ENCODE measurements around the gene TFAP2A. TPM values are rescaled to one million over a fixed set of nuclear protein-coding genes. Genes with fewer than 3 reads are reported as not detected.

The TFAP2A gene
- polyA plus RNA-seq (2013, experiment 1 of 2) = 4.0 TPM
- polyA plus RNA-seq (2013, experiment 2 of 2) = 8.7 TPM

DNA sequence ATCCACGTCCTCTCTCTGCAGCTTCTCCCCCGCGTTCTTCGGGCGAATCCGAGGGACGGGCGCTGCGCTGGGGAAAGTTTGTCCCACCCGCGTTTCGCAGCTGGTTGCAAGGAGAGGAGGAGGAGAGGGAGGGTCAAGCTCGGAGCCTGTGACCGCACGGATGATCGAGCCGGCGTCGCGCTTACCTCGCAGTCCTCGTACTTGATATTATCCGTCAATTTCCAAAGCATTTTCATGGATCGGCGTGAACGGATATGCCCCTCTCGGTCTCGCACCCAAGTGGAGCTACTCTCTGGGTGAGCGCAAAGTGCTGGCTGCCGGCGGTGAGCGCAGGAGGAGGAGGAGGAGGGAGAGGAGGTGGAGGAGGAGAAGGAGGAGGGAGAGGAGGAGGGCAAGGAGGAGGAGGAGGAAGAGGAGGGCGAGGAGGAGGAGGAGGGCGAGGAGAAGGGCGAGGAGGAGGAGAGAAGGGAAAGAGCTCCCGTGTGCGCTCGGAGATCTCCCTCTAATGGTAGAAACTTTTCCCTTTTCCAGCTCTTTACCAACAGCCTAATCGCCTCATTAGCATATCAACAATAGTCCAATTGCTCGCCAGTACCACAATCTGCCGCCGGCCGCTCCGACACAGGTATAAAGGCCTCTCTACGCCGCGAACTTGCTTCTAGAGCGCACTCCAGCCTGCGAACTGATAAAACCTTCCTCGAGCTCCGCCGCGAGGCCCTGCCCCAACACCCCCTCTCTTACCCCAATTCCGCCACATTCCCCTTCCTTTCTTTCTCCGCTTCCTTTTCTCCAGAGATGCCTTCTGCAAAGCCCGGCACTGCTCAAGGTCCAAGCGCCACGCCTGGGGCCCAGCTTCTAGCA lies at the start of gene TFAP2A:
TFAP2A (minus strand) TSS at position 319 of the 861 bp plus-strand sequence; CDS start at position 236, 83 bp downstream.
- H3K27ac ChIP-seq (ENCODE audit: low read depth, low read length) = no peak within 1 kb of the TSS
- no peaks in the 10 kb centered on the region for H3K36me3 ChIP-seq (ENCODE audit: insufficient read depth, low read length)
- no peak within 1 kb of the TSS for H3K9ac ChIP-seq (ENCODE audit: low read depth, low read length)
- WGBS = under 1% methylated on average over 55 of the region's 58 CpGs
- peak within 1 kb of the TSS; percentile 57 for H3K4me3 ChIP-seq (ENCODE audit: low read length)
- no peaks in the 10 kb centered on the region for H3K9me3 ChIP-seq (ENCODE audit: insufficient read depth, low read depth, low read length)
- H3K4me1 ChIP-seq (ENCODE audit: insufficient read depth, low read length) = peaks cover 33% of the 10 kb centered on the region
- peaks cover 99% of the 10 kb centered on the region for H3K27me3 ChIP-seq (ENCODE audit: insufficient read depth, low read length)

DNA sequence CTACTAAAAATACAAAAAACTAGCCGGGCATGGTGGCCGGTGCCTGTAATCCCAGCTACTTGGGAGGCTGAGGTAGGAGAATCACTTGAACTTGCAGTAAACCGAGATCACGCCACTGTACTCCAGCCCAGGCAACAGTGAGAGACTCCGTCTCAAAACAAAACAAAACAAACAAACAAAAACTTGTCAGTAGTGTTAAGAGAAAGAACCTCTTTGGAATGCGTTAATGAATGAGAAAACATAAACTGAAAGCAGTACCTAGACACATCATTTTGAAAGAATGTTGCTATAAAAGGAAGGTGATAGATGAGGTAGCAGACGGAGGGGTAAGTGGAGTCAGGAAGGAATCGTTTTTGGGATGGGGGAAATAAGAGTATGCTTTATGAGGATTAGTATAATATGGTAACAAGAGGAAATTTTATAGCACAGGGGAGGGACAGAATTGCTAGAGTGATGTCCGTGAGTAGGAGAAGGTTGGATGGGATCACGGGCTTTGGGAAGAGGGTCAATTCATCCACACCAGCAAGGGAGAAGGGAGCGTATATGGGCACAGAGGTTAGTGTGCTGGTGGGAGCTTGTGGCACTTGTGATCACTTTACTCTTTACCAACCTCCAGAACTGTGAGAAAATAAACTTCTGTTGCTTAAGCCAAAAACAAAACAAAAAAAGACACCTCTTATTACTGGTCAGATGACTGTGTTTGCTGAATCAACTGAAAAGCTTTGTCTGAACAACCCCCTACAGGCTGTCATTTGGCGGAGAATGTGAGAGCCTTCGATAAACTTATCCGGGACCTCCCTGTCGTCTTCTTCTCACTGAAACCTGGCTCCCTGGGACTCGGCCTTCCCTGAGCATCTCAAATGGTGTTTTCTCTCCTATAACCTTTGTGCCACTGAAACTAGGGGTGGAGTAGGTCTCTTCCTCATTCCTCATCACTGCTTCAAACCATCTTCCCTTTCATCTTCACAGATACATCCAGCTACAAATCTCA lies 48.9 kb upstream of the TFAP2A start:
- Histone ChIP-seq H3K4me1 (ENCODE audit: insufficient read depth, low read length) (peaks cover 15% of the 10 kb centered on the region), H3K27me3 (ENCODE audit: insufficient read depth, low read length) (no peaks in the 10 kb centered on the region), H3K4me3 (ENCODE audit: low read length) (no peak overlapping the region), H3K36me3 (ENCODE audit: insufficient read depth, low read length) (no peaks in the 10 kb centered on the region), H3K27ac (ENCODE audit: low read depth, low read length) (no peak overlapping the region), H3K9me3 (ENCODE audit: insufficient read depth, low read depth, low read length) (no peaks in the 10 kb centered on the region), H3K9ac (ENCODE audit: low read depth, low read length) (no peak overlapping the region)
- 65% methylated on average over 14 of the region's 16 CpGs for WGBS

DNA sequence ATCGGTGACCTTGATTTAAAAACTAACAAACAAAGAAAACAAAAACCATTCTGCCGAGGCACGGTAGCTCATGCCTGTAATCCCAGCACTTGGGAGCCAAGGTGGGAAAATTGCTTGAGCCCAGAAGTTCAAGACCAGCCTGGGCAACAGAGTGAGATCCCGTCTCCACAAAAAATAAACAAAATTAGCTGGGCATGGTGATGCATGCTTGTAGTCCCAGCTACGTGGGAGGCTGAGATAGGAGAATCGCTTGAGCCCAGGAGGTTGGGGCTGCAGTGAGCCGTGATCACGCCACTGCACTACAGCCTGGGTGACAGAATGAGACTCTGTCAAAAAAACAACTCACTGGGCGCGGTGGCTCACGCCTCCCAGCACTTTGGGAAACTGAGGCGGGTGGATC lies 48.2 kb upstream of the TFAP2A start:
- H3K4me3 ChIP-seq (ENCODE audit: low read length) = no peak overlapping the region
- H3K27me3 ChIP-seq (ENCODE audit: insufficient read depth, low read length) = no peaks in the 10 kb centered on the region
- H3K9ac ChIP-seq (ENCODE audit: low read depth, low read length) = no peak overlapping the region
- no peak overlapping the region for H3K27ac ChIP-seq (ENCODE audit: low read depth, low read length)
- peaks cover 15% of the 10 kb centered on the region for H3K4me1 ChIP-seq (ENCODE audit: insufficient read depth, low read length)
- no peaks in the 10 kb centered on the region for H3K36me3 ChIP-seq (ENCODE audit: insufficient read depth, low read length)
- WGBS = 91% methylated on average over 12 of the region's 12 CpGs
- H3K9me3 ChIP-seq (ENCODE audit: insufficient read depth, low read depth, low read length) = no peaks in the 10 kb centered on the region

DNA sequence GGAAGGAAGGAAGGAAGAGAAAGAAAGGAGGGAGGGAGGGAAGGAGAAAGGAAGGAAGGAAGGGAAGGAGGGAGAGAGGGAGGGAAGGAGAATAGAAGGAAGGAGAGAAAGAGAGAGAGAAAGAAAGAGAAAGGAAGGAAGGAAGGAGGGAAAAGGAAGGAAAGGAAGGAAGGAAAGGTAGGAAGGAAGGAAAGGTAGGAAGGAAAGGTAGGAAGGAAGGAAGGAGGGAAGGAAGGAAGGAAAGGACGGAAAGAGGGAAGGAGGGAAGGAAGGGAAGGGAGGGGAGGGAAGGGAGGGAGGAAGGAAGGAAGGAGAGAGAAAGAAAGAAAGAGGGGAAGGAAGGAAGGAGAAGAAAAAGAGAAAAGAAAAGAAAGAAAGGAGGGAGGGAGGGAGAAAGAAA lies 47.0 kb upstream of the TFAP2A start:
- H3K27me3 ChIP-seq (ENCODE audit: insufficient read depth, low read length) = no peaks in the 10 kb centered on the region
- H3K9me3 ChIP-seq (ENCODE audit: insufficient read depth, low read depth, low read length) = no peaks in the 10 kb centered on the region
- H3K27ac ChIP-seq (ENCODE audit: low read depth, low read length) = no peak overlapping the region
- no peak overlapping the region for H3K9ac ChIP-seq (ENCODE audit: low read depth, low read length)
- WGBS = 93% methylated on average over 1 of the region's 1 CpG
- H3K36me3 ChIP-seq (ENCODE audit: insufficient read depth, low read length) = no peaks in the 10 kb centered on the region
- H3K4me3 ChIP-seq (ENCODE audit: low read length) = no peak overlapping the region
- H3K4me1 ChIP-seq (ENCODE audit: insufficient read depth, low read length) = peaks cover 15% of the 10 kb centered on the region

DNA sequence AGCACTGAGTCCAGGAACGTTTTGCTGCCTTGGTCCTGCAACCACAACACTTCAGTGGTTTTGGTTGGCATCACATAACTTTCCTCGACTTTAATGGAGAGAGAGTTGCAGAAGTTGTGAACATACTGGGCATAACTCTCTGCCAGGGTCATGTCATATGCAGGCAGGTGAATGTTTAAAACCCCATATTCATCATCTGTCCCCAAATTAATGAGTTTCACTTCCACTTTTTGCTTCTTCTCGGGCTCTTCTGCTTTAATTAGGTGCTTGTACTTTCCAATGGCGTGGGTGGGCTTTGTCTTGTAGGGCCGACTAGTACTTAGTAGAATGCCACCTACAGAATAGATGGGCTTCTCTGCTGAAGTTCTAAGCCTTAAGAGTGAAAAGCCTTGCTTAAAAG lies 45.2 kb upstream of the TFAP2A start:
- H3K4me3 ChIP-seq (ENCODE audit: low read length) = no peak overlapping the region
- no peak overlapping the region for H3K27ac ChIP-seq (ENCODE audit: low read depth, low read length)
- WGBS = 88% methylated on average over 5 of the region's 5 CpGs
- peaks cover 10% of the 10 kb centered on the region for H3K4me1 ChIP-seq (ENCODE audit: insufficient read depth, low read length)
- H3K36me3 ChIP-seq (ENCODE audit: insufficient read depth, low read length) = no peaks in the 10 kb centered on the region
- H3K27me3 ChIP-seq (ENCODE audit: insufficient read depth, low read length) = no peaks in the 10 kb centered on the region
- H3K9ac ChIP-seq (ENCODE audit: low read depth, low read length) = no peak overlapping the region
- H3K9me3 ChIP-seq (ENCODE audit: insufficient read depth, low read depth, low read length) = no peaks in the 10 kb centered on the region

DNA sequence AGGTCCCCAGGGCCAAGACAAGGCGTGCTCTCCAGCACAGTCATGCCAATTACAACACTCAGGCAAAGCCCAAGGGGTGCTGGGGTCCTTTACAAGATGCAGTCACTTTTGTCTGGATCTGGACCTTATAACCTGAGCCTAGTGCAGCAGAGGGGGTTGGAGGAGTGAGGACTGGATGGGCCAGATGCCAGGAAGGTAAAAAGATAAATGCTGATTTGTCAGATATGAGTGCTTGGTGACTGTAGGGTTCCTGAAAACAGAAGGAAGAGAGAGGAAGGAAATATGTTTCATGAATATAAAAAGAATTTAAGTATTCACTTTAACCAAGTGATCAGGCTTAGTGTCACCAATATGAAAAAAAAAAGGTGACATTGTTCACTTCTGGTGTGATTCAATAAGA lies 43.4 kb upstream of the TFAP2A start:
- 88% methylated on average over 1 of the region's 1 CpG for WGBS
- Histone ChIP-seq H3K27ac (ENCODE audit: low read depth, low read length) (no peak overlapping the region), H3K4me3 (ENCODE audit: low read length) (no peak overlapping the region)

DNA sequence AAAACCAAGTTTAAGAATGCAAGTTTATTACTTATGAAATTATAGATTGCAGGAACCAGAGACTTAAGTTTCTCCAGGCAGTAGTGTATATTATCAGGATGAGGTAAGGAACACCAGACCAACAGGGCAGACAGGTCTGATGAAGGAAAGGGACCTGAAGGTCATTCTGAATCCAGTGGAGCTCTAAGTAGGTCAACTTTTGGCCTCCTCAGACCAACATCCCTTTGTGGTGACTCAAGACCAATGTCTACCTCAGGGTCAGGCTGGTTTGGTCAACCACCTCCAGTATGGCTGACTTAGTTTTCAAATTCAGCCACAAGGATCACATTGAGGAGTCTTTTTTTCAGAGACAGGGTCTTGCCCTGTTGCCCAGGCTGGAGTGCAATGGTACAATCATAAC lies 38.7 kb upstream of the TFAP2A start:
- 0 out of 2 replicates have a peak, but pooled peaks cover 3% of the 10 kb centered on the region for H3K4me1 ChIP-seq (ENCODE audit: insufficient read depth, low read length)
- H3K36me3 ChIP-seq (ENCODE audit: insufficient read depth, low read length) = no peaks in the 10 kb centered on the region
- no peak overlapping the region for H3K9ac ChIP-seq (ENCODE audit: low read depth, low read length)
- no peak overlapping the region for H3K27ac ChIP-seq (ENCODE audit: low read depth, low read length)
- no peaks in the 10 kb centered on the region for H3K27me3 ChIP-seq (ENCODE audit: insufficient read depth, low read length)
- H3K4me3 ChIP-seq (ENCODE audit: low read length) = no peak overlapping the region
- H3K9me3 ChIP-seq (ENCODE audit: insufficient read depth, low read depth, low read length) = no peaks in the 10 kb centered on the region

More for the DNA sequence above, 43.4 kb upstream of the TFAP2A start:
- no peak overlapping the region for H3K9ac ChIP-seq (ENCODE audit: low read depth, low read length)
- H3K36me3 ChIP-seq (ENCODE audit: insufficient read depth, low read length) = no peaks in the 10 kb centered on the region
- no peaks in the 10 kb centered on the region for H3K4me1 ChIP-seq (ENCODE audit: insufficient read depth, low read length)
- no peaks in the 10 kb centered on the region for H3K9me3 ChIP-seq (ENCODE audit: insufficient read depth, low read depth, low read length)
- H3K27me3 ChIP-seq (ENCODE audit: insufficient read depth, low read length) = no peaks in the 10 kb centered on the region

DNA sequence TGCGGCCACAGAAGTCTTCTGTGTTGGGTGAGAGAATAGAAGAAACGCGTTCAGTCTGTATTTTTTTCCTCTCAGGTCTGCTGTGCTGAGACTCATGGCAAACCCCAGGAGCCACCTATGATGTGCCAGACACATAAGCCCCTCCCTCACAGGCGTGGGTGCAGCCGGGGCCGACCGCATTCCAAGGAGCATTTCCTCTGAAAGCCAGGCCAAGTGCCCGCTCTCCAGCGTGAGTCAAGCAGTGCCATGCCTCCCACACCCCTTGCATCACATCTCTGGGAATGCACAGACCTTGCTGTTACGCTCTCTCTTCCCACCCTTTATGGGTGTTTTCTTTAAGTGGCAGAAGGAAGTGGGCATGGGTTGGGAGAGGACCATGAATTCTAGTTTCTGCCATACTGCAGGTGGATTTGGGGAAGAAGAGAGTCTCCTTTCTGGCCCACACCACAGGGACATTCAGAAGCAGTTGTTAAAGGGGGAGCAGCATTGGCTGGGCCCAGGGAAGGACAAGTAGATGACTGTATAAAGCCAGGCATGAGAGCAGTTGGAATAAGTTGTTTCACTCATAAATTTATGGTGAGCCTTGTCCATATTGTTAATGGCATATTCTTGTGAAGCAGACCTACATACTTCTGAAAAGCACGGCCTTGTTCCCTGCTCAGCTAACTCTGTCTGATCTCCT lies 37.1 kb upstream of the TFAP2A start:
- Histone ChIP-seq H3K9me3 (ENCODE audit: insufficient read depth, low read depth, low read length) (no peaks in the 10 kb centered on the region), H3K9ac (ENCODE audit: low read depth, low read length) (no peak overlapping the region), H3K4me3 (ENCODE audit: low read length) (no peak overlapping the region), H3K27me3 (ENCODE audit: insufficient read depth, low read length) (no peaks in the 10 kb centered on the region), H3K4me1 (ENCODE audit: insufficient read depth, low read length) (0 out of 2 replicates have a peak, but pooled peaks cover 3% of the 10 kb centered on the region), H3K27ac (ENCODE audit: low read depth, low read length) (no peak overlapping the region), H3K36me3 (ENCODE audit: insufficient read depth, low read length) (no peaks in the 10 kb centered on the region)
- WGBS = 77% methylated on average over 11 of the region's 11 CpGs

DNA sequence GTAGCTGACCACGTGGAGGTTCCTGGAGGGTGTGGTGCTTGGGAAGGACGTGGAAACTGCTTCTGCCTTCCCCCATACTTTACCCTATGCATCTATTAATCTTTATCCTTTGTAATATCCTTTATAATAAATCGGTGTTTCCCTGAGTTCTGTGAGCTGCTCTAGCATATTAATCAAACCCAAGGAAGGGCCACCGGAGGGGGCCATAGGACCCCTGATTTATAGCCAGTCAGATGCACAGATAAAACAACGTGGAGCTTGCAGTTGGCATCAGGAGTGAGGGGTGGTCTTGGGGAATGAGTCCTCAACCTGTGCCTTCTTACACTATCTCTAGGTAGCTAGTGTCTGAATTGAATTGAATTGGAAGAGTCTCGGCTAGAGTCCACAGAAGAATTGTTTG lies 36.5 kb upstream of the TFAP2A start:
- WGBS = 77% methylated on average over 6 of the region's 6 CpGs
- Histone ChIP-seq H3K9ac (ENCODE audit: low read depth, low read length) (no peak overlapping the region), H3K9me3 (ENCODE audit: insufficient read depth, low read depth, low read length) (no peaks in the 10 kb centered on the region), H3K4me1 (ENCODE audit: insufficient read depth, low read length) (0 out of 2 replicates have a peak, but pooled peaks cover 3% of the 10 kb centered on the region), H3K4me3 (ENCODE audit: low read length) (no peak overlapping the region), H3K36me3 (ENCODE audit: insufficient read depth, low read length) (no peaks in the 10 kb centered on the region), H3K27ac (ENCODE audit: low read depth, low read length) (no peak overlapping the region), H3K27me3 (ENCODE audit: insufficient read depth, low read length) (no peaks in the 10 kb centered on the region)

DNA sequence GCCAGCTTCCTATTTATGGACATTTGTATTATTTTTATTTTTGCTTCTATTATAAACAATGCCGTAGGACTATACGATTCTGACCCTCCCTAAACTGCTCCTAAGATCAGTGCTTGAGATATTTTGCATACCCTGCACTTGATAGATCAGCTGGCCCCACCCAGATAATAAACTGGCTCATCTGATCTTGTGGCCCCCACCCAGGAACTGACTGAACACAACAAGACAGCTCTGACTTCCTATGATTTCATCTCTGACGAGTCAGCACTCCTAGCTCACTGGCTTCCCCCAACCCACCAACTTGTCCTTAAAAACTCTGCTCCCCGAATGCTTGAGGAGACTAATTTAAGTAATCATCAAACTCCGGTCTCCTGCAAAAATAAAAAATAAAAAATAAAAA lies 34.9 kb upstream of the TFAP2A start:
- 0 out of 2 replicates have a peak, but pooled peaks cover 3% of the 10 kb centered on the region for H3K4me1 ChIP-seq (ENCODE audit: insufficient read depth, low read length)
- no peak overlapping the region for H3K4me3 ChIP-seq (ENCODE audit: low read length)
- no peak overlapping the region for H3K9ac ChIP-seq (ENCODE audit: low read depth, low read length)
- H3K27me3 ChIP-seq (ENCODE audit: insufficient read depth, low read length) = no peaks in the 10 kb centered on the region
- WGBS = 92% methylated on average over 4 of the region's 5 CpGs
- H3K9me3 ChIP-seq (ENCODE audit: insufficient read depth, low read depth, low read length) = no peaks in the 10 kb centered on the region
- H3K36me3 ChIP-seq (ENCODE audit: insufficient read depth, low read length) = no peaks in the 10 kb centered on the region
- H3K27ac ChIP-seq (ENCODE audit: low read depth, low read length) = no peak overlapping the region
